Hepatocyte (in vitro differentiated cells): ENCODE measurements around the gene PLA2G4F. TPM values are rescaled to one million over a fixed set of nuclear protein-coding genes. Genes with fewer than 3 reads are reported as not detected.

Source experiments
- DNase-seq: peaks from one replicate; pipeline ENCODE4 v3.0.0-alpha.2; 2016; ENCODE audit warnings: low spot score
- H2AFZ ChIP-seq: fragments of 200-600 bp; sonication (generic); 2 replicates; pipeline ENCODE4 v1.6.0; 2016; ENCODE audit warnings: antibody characterized with exemption, mild to moderate bottlenecking
- H3K27ac ChIP-seq: fragments of 200-600 bp; sonication (generic); 2 replicates; pipeline ENCODE4 v1.5.1; 2016; ENCODE audit warnings: mild to moderate bottlenecking
- H3K27me3 ChIP-seq: fragments of 200-600 bp; sonication (generic); 2 replicates; pipeline ENCODE4 v1.6.1; 2016
- H3K36me3 ChIP-seq: fragments of 200-600 bp; sonication (generic); replicated peaks from 2 replicates; pipeline ENCODE4 v1.5.1; 2016; ENCODE audit warnings: low read depth; ENCODE audit not compliant: insufficient read depth
- H3K4me1 ChIP-seq: fragments of 200-600 bp; sonication (generic); 2 replicates; pipeline ENCODE4 v1.5.1; 2016; ENCODE audit warnings: mild to moderate bottlenecking, moderate library complexity; ENCODE audit not compliant: insufficient read depth
- H3K4me2 ChIP-seq: fragments of 200-600 bp; sonication (generic); 2 replicates; pipeline ENCODE4 v1.6.0; 2016
- H3K4me3 ChIP-seq: fragments of 200-600 bp; sonication (generic); 2 replicates; pipeline ENCODE4 v1.5.1; 2016; ENCODE audit warnings: mild to moderate bottlenecking
- H3K79me2 ChIP-seq: fragments of 200-600 bp; sonication (generic); 2 replicates; pipeline ENCODE4 v1.6.0; 2017; ENCODE audit warnings: mild to moderate bottlenecking
- H3K9me2 ChIP-seq: fragments of 200-600 bp; sonication (generic); replicated peaks from 2 replicates; pipeline ENCODE4 v1.6.0; 2017; ENCODE audit warnings: mild to moderate bottlenecking; ENCODE audit not compliant: insufficient read depth
- H3K9me3 ChIP-seq: fragments of 200-600 bp; sonication (generic); 2 replicates; pipeline ENCODE4 v1.5.1; 2016; ENCODE audit warnings: low read depth, mild to moderate bottlenecking
- H4K20me1 ChIP-seq: fragments of 200-600 bp; sonication (generic); 2 replicates; pipeline ENCODE4 v1.6.0; 2016; ENCODE audit warnings: mild to moderate bottlenecking; ENCODE audit not compliant: insufficient read depth, poor library complexity, severe bottlenecking
- CTCF ChIP-seq: fragments of 200-600 bp; sonication (generic); IDR thresholded peaks from 2 replicates; pipeline ENCODE4 v1.5.1; 2016; ENCODE audit warnings: antibody characterized with exemption, mild to moderate bottlenecking; ENCODE audit not compliant: poor library complexity
- EZH2 ChIP-seq: fragments of 200-600 bp; sonication (generic); IDR thresholded peaks from 2 replicates; pipeline ENCODE4 v1.6.1; 2016; ENCODE audit warnings: antibody characterized with exemption, mild to moderate bottlenecking, borderline replicate concordance
- EZH2phosphoT487 ChIP-seq: fragments of 200-600 bp; sonication (generic); IDR thresholded peaks from one replicate; pipeline ENCODE4 v1.6.1; 2018; ENCODE audit warnings: antibody characterized with exemption, mild to moderate bottlenecking, low read depth, moderate library complexity; ENCODE audit not compliant: unreplicated experiment, severe bottlenecking
- WGBS: methylation state at CpG from one replicate; pipeline ENCODE4 v1.1.6; 2016; ENCODE audit warnings: low lambda C conversion rate; ENCODE audit errors: missing lambda C conversion rate; 5-methylcytosine and 5-hydroxymethylcytosine counted together
- polyA plus RNA-seq: library from polyadenylated mRNA; unstranded; fragments of >200 nt; fragmentation: Nextera tagmentation; extraction: Ambion mirVana; gene quantifications from 2 replicates; pipeline ENCODE4 v1.2.1, GENCODE V29; 2016
- total RNA-seq: library from RNA; depleted of rRNA; stranded (reverse); fragments of >200 nt; gene quantifications from 2 replicates; pipeline ENCODE4 v1.2.3, GENCODE V29; 2014

PLA2G4F gene
- total and polyA plus RNA-seq, 2 experiments from 2014 or later, result 1.1 to 2.2 TPM

- Histone ChIP-seq H3K4me2 (no peak overlapping the region), H3K4me1 (no peaks in the 10 kb centered on the region), H3K79me2 (no peaks in the 10 kb centered on the region), H3K9me3 (no peaks in the 10 kb centered on the region), H3K27me3 (no peaks in the 10 kb centered on the region), H3K27ac (no peak overlapping the region), H2AFZ (no peak overlapping the region), H4K20me1 (no peaks in the 10 kb centered on the region), H3K36me3 (no peaks in the 10 kb centered on the region), H3K9me2 (no peaks in the 10 kb centered on the region), H3K4me3 (no peak overlapping the region)
- WGBS, result 93% methylated on average over 6 of the region's 6 CpGs
- DNase-seq, result no peak
- no peak for TF ChIP-seq EZH2
- no peak for TF ChIP-seq EZH2phosphoT487
- no peak for TF ChIP-seq CTCF
Observed at GRCh38 chr15:42182328-42182886, 26.0 kb upstream of the PLA2G4F start.

- no peaks in the 10 kb centered on the region for H3K36me3 ChIP-seq
- H3K27ac ChIP-seq, result no peak overlapping the region
- no peak overlapping the region for H2AFZ ChIP-seq
- 81% methylated on average over 2 of the region's 2 CpGs for WGBS
- H4K20me1 ChIP-seq, result no peaks in the 10 kb centered on the region
- no peaks in the 10 kb centered on the region for H3K9me3 ChIP-seq
- no peak for DNase-seq
- no peaks in the 10 kb centered on the region for H3K79me2 ChIP-seq
- H3K4me1 ChIP-seq, result no peaks in the 10 kb centered on the region
- no peak overlapping the region for H3K4me2 ChIP-seq
- TF ChIP-seq EZH2, result no peak
- TF ChIP-seq CTCF, result no peak
- no peak for TF ChIP-seq EZH2phosphoT487
- no peak overlapping the region for H3K4me3 ChIP-seq
- H3K9me2 ChIP-seq, result no peaks in the 10 kb centered on the region
- no peaks in the 10 kb centered on the region for H3K27me3 ChIP-seq
Observed at GRCh38 chr15:42178056-42178455, 21.6 kb upstream of the PLA2G4F start.

GRCh38 chr15:42175671-42176070 lies 19.2 kb upstream of the PLA2G4F start:
- Histone ChIP-seq H3K9me3 (no peaks in the 10 kb centered on the region), H3K27me3 (no peaks in the 10 kb centered on the region), H3K4me2 (no peak overlapping the region), H3K79me2 (no peaks in the 10 kb centered on the region), H3K36me3 (no peaks in the 10 kb centered on the region), H3K4me3 (no peak overlapping the region), H2AFZ (no peak overlapping the region), H3K9me2 (no peaks in the 10 kb centered on the region), H3K4me1 (no peaks in the 10 kb centered on the region), H4K20me1 (no peaks in the 10 kb centered on the region), H3K27ac (no peak overlapping the region)
- 90% methylated on average over 5 of the region's 5 CpGs for WGBS
- TF ChIP-seq CTCF (no peak), EZH2 (no peak), EZH2phosphoT487 (no peak)
- no peak for DNase-seq

GRCh38 chr15:42172475-42172874 lies 16.0 kb upstream of the PLA2G4F start:
- TF ChIP-seq EZH2 (no peak), CTCF (no peak), EZH2phosphoT487 (no peak)
- no peaks in the 10 kb centered on the region for H3K36me3 ChIP-seq
- WGBS, result 93% methylated on average over 5 of the region's 5 CpGs
- H3K4me2 ChIP-seq, result no peak overlapping the region
- DNase-seq, result no peak
- H3K79me2 ChIP-seq, result no peaks in the 10 kb centered on the region
- no peaks in the 10 kb centered on the region for H3K27me3 ChIP-seq
- no peak overlapping the region for H3K27ac ChIP-seq
- H2AFZ ChIP-seq, result no peak overlapping the region
- no peaks in the 10 kb centered on the region for H4K20me1 ChIP-seq
- H3K4me1 ChIP-seq, result no peaks in the 10 kb centered on the region
- H3K9me2 ChIP-seq, result no peaks in the 10 kb centered on the region
- H3K9me3 ChIP-seq, result no peaks in the 10 kb centered on the region
- no peak overlapping the region for H3K4me3 ChIP-seq
